Activated naive CD4-positive, alpha-beta T cell treated with anti-CD3 and anti-CD28 coated beads, Interleukin-2, amount 50 U/mL, for 72 hours (primary cell): ENCODE measurements around the gene GRHPR. TPM values are rescaled to one million over a fixed set of nuclear protein-coding genes. Genes with fewer than 3 reads are reported as not detected.

ENCODE experiments used
- ATAC-seq, 2 donors: fragments of 150-1000 bp; cut with Tn5 transposase; 2 replicates each; pipeline ENCODE4 v1.10.0; 2021; ENCODE audit warnings: mild to moderate bottlenecking in 2 of 2, moderate library complexity in 2 of 2
- DNase-seq, 2 donors: peaks; one replicate each; pipeline ENCODE4 v3.0.0; 2021 to 2022; ENCODE audit warnings: low spot score in 2 of 2
- H3K27ac Mint-ChIP-seq, 2 donors: one replicate each; pipeline ENCODE4 v1.8.0; 2022; ENCODE audit warnings: mild to moderate bottlenecking in 2 of 2, mixed read lengths in 2 of 2
- H3K36me3 Mint-ChIP-seq, 2 donors: one replicate each; pipeline ENCODE4 v1.8.0; 2022; ENCODE audit warnings: mixed read lengths in 2 of 2
- H3K9me3 Mint-ChIP-seq, 2 donors: one replicate each; pipeline ENCODE4 v1.8.0; 2022; ENCODE audit warnings: mixed read lengths in 2 of 2
- total RNA-seq, 2 donors: library from RNA; stranded (reverse); gene quantifications; one replicate each; pipeline ENCODE4 v1.2.3, GENCODE V29; 2022

GRHPR gene
- total RNA-seq, 2 donors from 2014 or later: 65.6 to 80.2 TPM

DNA sequence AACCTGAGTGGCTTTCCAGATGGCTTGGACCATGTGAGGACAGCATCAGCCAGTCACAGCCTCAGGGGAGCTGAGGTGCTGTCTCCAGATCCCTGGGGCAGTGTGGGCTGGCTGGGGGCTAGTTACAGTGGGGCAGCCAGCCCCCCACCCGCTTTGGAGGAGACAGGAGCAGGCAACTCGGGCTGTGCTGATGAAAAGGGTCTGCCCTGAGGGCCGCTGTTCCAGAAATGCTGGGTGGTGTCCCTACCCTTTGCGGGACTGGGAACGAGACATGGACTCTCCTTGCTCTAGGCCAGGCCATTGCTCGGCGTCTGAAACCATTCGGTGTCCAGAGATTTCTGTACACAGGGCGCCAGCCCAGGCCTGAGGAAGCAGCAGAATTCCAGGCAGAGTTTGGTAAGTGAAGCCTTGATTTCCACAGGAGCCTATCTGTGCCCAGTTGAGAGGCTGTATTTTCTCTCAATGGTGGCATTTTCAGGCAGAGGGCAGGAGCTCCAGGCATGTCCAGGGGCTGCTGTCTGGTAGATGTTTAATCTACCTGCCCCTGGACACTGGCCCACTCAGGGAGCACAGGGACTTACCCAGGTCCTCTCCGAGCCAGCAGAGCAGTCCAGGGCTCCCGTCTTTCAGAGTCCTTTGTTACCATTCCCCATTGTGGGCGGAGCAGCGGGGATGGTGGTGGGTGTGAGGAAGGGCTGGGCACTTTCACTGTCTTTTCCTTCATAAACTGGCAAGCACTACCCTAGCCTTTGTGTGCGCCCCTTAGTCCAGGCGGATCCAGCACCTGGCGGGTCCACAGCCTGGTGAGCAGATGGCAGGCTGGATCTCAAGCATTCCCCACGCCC is 7.2 kb downstream of the GRHPR start:
- peaks cover 4 to 12% of the 10 kb centered on the region in 2 donors for H3K36me3 Mint-ChIP-seq
- no peak for ATAC-seq
- DNase-seq: no peak

GRCh38 chr9:37430841-37431597 is 8.5 kb downstream of the GRHPR start:
- H3K27ac Mint-ChIP-seq: peak overlapping the region in 1 of 2 donors; percentile 90
- DNase-seq (no peak), ATAC-seq (no peak)
- H3K9me3 Mint-ChIP-seq: no peaks in the 10 kb centered on the region
- peaks cover 4 to 10% of the 10 kb centered on the region in 2 donors for H3K36me3 Mint-ChIP-seq

More for the DNA sequence above, 7.2 kb downstream of the GRHPR start:
- no peaks in the 10 kb centered on the region for H3K9me3 Mint-ChIP-seq
- H3K27ac Mint-ChIP-seq: peak overlapping the region in 1 of 2 donors; percentile 29

DNA sequence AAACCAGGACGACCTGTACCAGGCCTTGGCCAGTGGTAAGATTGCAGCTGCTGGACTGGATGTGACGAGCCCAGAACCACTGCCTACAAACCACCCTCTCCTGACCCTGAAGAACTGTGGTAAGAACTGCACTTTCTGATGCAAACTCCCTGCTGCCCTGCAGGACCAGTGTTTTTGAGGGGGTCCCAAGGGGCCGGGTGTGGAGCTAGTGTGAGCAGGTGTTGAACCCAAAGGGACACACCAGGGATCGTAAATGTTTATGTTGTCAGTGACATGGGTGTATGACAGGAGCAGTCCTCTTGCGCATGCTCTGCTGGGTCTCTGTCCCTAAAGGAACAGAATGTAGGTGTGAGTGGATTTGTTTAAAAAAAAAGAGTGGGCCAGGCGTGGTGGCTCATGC is 9.5 kb downstream of the GRHPR start:
- ATAC-seq: no peak
- Mint-ChIP-seq H3K36me3 (peaks cover 4 to 6% of the 10 kb centered on the region in 2 donors), H3K27ac (peak overlapping the region in 1 of 2 donors; percentile 90), H3K9me3 (no peaks in the 10 kb centered on the region)
- no peak for DNase-seq

- Mint-ChIP-seq H3K9me3 (no peaks in the 10 kb centered on the region), H3K36me3 (no peaks in the 10 kb centered on the region), H3K27ac (peak overlapping the region in 1 of 2 donors; percentile 15)
- DNase-seq (no peak), ATAC-seq (no peak)
Observed at GRCh38 chr9:37433867-37434371, 11.4 kb downstream of the GRHPR start.

- peaks cover under 1 to 3% of the 10 kb centered on the region in 2 donors for H3K36me3 Mint-ChIP-seq
- DNase-seq (no peak), ATAC-seq (no peak)
- H3K27ac Mint-ChIP-seq: peak overlapping the region in 1 of 2 donors; percentile 50
- H3K9me3 Mint-ChIP-seq: no peaks in the 10 kb centered on the region
Observed at GRCh38 chr9:37436540-37436939, 14.0 kb downstream of the GRHPR start.

DNA sequence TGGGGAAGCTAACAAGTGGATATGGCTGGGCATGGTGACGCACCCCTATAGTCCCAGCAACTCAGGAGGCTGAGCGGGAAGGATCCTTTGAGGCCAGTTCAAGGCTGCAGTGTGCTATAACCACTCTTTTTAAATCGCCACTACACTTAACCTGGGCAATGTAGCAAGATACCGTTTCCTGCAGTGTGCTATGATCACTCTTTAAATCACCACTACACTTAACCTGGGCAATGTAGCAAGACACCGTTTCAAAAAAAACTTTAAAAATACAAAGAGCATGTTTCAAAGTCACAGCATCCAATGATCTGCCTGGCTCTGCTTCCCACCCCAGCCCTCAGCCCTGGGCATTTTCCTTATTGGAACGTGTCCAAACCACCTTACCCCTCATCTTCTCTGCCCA is 14.5 kb downstream of the GRHPR start:
- Mint-ChIP-seq H3K9me3 (no peaks in the 10 kb centered on the region), H3K36me3 (peaks cover 5% of the 10 kb centered on the region in 2 donors), H3K27ac (peak overlapping the region in 1 of 2 donors; percentile 14)
- ATAC-seq (no peak), DNase-seq (no peak)

DNA sequence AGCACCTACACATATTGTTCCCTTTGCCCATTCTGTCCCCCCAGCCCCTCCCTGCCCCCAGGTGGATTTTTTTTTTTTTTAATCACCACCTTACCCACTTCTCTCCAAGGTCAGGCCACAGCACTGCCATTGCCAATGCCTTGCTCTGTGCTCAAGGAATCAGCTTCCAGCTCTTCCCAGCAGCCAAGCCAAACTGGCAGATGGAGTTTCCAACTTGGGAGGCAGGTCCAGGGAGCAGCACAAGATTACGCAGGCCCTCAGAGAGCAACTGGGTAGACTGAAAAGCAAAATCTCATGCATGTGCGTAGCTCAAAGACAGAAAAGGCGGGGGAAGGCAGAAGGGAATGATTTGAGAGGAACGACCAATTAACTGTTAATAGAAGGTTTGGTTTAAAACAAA is 15.1 kb downstream of the GRHPR start:
- H3K9me3 Mint-ChIP-seq: no peaks in the 10 kb centered on the region
- ATAC-seq (no peak), DNase-seq (no peak)
- peak overlapping the region in 1 of 2 donors; percentile 90 for H3K27ac Mint-ChIP-seq
- peaks cover 5 to 9% of the 10 kb centered on the region in 2 donors for H3K36me3 Mint-ChIP-seq

DNA sequence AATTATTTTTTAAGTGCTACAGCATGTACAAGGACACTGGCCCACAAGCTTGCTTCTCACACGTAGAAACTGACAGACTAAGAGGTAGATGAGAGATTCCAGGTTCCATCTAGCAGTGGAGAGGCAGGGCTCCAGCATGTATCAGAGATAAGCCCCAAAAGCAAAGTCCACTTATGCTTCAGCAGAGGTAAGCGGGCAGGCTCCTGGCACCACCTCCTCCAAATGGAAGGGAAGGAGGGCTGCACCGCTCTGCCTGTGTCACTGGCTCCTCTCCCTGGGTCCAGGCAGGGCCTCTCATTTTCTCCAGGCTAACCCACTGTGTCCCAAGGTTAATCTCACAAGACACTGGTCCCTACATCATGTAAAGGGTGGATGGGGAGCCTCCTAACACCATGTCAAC is 15.9 kb downstream of the GRHPR start:
- DNase-seq (no peak), ATAC-seq (no peak)
- Mint-ChIP-seq H3K9me3 (no peaks in the 10 kb centered on the region), H3K36me3 (peaks cover 5 to 9% of the 10 kb centered on the region in 2 donors), H3K27ac (no peak overlapping the region)

DNA sequence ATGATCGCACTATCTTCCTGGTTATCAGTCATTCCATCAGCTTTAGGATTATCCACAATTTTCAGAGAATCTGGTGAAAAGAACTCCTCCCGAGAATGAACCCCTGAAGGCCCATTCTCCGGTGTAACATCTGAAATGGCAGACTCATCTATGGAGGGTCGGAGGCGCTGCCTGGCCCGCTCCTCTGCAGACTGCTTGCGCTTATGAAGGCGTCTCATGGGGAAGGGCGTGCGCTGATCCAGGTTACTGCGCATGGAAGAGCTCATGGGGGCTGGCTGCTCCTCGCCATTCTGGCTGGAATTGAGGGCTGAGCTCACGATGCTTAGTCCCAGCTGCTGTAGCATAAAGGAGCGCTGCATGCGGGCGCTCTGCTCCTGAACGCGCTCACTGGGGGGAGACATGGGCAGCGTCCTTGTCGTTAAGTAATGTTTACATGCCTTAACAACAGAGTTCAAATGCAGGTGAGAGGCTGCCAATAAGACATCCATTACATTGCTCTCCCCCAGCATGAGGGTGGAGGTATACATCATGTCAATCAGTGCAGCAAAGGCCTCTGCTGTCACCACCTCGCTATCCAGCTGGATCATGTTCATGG is 19.4 kb downstream of the GRHPR start:
- ATAC-seq (no peak), DNase-seq (no peak)
- peaks cover 5 to 9% of the 10 kb centered on the region in 2 donors for H3K36me3 Mint-ChIP-seq
- H3K27ac Mint-ChIP-seq: peak overlapping the region in 1 of 2 donors; percentile 62
- H3K9me3 Mint-ChIP-seq: no peaks in the 10 kb centered on the region

DNA sequence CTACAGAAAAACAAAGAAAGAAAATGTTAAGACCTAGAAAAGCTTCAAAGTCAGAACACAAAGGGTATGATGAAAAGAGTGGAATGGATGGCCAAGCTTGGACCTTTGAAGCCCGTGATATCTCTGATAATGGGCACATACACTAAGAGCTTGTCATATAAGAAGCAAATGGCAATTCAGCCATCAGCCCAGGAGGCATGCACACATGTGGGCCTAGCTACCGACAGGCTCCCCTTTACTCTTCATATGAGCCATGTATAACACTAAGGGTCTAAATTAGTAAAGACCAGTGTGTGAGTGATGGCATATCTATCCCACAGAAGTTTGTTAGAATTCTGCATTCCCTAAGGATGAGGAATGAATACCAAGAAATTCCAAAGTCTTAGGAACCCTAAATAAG is 20.1 kb downstream of the GRHPR start:
- no peak overlapping the region for H3K27ac Mint-ChIP-seq
- no peak for ATAC-seq

DNA sequence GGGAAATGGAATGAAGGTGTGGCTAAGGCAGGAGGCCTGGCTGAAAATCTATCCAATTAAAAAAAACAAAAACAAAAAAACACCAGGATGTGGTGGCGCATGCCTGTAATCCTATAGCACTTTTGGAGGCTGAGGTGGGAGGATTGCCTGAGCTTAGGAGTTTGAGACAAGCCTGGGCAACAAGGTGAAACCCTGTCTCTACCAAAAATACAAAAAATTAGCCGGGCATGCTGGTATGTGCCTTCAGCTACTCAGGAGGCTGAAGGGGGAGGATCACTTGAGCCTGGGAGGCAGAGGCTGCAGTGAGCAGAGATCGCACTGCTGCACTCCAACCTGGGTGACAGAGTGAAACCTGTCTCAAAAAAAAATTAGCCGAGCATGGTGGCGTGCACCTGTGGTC is 21.1 kb downstream of the GRHPR start:
- peak overlapping the region in 1 of 2 donors; percentile 50 for H3K27ac Mint-ChIP-seq
- H3K9me3 Mint-ChIP-seq: no peaks in the 10 kb centered on the region
- DNase-seq (no peak), ATAC-seq (no peak)
- peaks cover 5 to 14% of the 10 kb centered on the region in 2 donors for H3K36me3 Mint-ChIP-seq

More for the DNA sequence above, 20.1 kb downstream of the GRHPR start:
- no peaks in the 10 kb centered on the region for H3K9me3 Mint-ChIP-seq
- peaks cover 5 to 9% of the 10 kb centered on the region in 2 donors for H3K36me3 Mint-ChIP-seq
- no peak for DNase-seq

DNA sequence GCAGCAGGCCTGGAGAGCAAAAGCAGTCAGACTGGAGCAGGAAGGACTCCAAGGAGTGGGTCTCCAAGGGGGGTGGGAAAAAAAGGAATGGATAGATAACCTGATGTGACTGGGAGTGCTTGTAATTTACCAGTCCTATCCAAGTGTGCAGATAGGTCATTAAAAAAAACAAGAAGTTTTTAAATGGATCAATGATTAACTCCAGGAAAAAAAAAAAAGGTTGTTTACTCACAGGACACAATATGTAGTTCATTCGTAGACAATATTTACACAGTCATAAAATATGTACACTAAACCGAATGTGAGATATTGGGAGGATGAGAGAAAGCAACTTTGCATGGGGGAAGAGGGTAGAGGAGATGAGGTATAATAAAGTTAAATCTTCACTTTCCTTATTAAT is 22.4 kb downstream of the GRHPR start:
- ATAC-seq (no peak), DNase-seq (no peak)
- no peaks in the 10 kb centered on the region for H3K9me3 Mint-ChIP-seq
- peaks cover 5 to 19% of the 10 kb centered on the region in 2 donors for H3K36me3 Mint-ChIP-seq
- H3K27ac Mint-ChIP-seq: peak overlapping the region; percentile 45 to 49

DNA sequence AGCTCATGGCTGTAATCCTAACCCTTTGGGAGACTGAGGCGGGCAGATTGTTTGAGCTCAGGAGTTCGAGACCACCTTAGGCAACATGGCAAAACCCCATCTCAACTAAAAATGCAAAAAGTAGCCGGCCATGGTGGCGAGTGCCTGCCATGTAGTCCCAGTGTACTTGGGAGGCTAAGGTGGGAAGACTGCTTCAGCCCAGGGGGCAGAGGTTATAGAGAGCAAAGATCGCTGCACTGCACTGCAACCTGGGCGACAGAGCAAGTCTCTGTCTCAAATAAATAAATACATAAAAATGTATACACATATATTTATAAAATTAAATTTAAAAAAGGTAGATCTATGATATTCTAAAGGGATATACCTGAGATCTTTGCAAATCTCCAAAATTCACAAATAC is 23.3 kb downstream of the GRHPR start:
- no peaks in the 10 kb centered on the region for H3K9me3 Mint-ChIP-seq
- ATAC-seq: no peak
- H3K36me3 Mint-ChIP-seq: peaks cover 5 to 23% of the 10 kb centered on the region in 2 donors
- H3K27ac Mint-ChIP-seq: no peak overlapping the region
- no peak for DNase-seq

DNA sequence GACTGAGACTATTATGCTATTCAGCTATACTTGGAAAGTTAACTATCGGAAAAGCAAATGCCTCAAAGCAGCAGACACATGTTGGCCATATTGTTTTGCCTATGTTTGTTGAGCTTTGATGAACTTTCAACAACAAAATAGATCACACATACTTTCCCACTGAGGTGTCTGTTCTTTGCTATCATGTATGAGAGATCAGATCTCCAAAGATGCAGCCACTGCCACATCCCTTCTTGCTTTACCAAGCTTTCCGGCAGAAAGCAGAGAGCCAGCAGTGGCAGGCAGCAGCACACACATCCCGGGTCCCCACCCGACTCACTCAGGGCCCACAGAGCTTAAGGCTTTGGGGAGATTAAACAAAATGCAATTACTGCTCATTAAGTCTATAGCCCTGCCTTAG is 23.9 kb downstream of the GRHPR start:
- Mint-ChIP-seq H3K27ac (peak overlapping the region in 1 of 2 donors; percentile 7), H3K9me3 (no peaks in the 10 kb centered on the region), H3K36me3 (peaks cover 3 to 23% of the 10 kb centered on the region in 2 donors)
- no peak for ATAC-seq
- no peak for DNase-seq

- peaks cover 0 to 17% of the 10 kb centered on the region in 2 donors for H3K36me3 Mint-ChIP-seq
- H3K9me3 Mint-ChIP-seq: no peaks in the 10 kb centered on the region
- peak overlapping the region in 1 of 2 donors; percentile 7 for H3K27ac Mint-ChIP-seq
- ATAC-seq (peak in 1 of 2 donors; percentile 29), DNase-seq (no peak)
Observed at GRCh38 chr9:37447111-37447510, 24.6 kb downstream of the GRHPR start.

DNA sequence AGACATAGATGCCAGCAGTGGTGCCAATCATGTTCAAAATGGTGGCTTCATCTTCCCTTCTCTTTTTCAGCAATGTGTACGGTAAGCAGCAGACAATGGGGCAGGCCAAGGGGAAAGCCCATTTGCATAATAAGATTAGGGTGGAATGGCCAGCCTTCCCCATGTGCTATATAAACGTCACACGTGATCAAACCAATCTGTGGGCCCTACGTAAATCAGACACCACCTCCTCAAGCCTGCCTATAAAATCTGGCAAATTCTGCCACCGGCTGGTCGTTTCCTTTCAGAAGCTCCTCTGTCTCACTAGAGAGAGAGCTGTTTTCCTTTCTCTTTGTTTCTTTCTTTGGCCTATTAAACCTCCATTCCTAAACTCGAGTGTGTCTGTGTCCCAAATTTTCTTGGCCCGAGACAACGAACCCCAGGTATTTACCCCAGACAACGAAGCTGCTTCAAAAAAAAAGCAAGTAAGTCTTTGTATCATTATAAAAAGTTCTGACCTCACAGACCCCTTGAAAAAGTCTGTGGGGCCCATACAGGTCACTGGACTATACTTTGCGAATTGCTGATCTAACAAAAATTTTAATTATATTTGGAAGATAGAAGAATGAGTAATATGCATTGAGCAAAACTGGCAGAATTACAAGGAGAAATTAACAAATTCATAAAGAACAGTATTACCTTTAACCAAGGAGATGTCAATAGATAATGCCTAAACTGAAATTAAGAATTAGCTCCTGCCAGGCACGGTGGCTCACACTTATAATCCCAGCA is 27.6 kb downstream of the GRHPR start:
- DNase-seq (no peak), ATAC-seq (no peak)
- no peaks in the 10 kb centered on the region for H3K9me3 Mint-ChIP-seq
- H3K36me3 Mint-ChIP-seq: peaks cover 0 to 14% of the 10 kb centered on the region in 2 donors
- H3K27ac Mint-ChIP-seq: no peak overlapping the region
